H9 (cell line): ENCODE data around the gene ACP3. TPM values are rescaled to one million over a fixed set of nuclear protein-coding genes. Genes with fewer than 3 reads are reported as not detected.

Experiments
- DNase-seq: peaks from one replicate; pipeline ENCODE4 v3.0.0-alpha.2; 2017
- H2AFZ ChIP-seq: one replicate; pipeline ENCODE4 v1.6.1; 2013; ENCODE audit warnings: mild to moderate bottlenecking, low read length, control low read depth, moderate library complexity
- H2AK5ac ChIP-seq: 2 replicates; pipeline ENCODE4 v1.6.1; 2013; ENCODE audit warnings: low read length, control low read depth, mixed read lengths; ENCODE audit not compliant: insufficient read length
- H2BK120ac ChIP-seq: one replicate; pipeline ENCODE4 v1.6.1; 2013; ENCODE audit warnings: low read depth, mild to moderate bottlenecking, low read length, control low read depth, inconsistent platforms; ENCODE audit not compliant: poor library complexity, severe bottlenecking
- H2BK12ac ChIP-seq: 2 replicates; pipeline ENCODE4 v1.6.1; 2013; ENCODE audit warnings: low read length, control low read depth, mixed read lengths, low read depth; ENCODE audit not compliant: insufficient read length
- H2BK15ac ChIP-seq: 2 replicates; pipeline ENCODE4 v1.6.1; 2013; ENCODE audit warnings: low read depth, low read length, control low read depth
- H2BK20ac ChIP-seq: one replicate; pipeline ENCODE4 v1.6.1; 2013; ENCODE audit warnings: low read depth, mild to moderate bottlenecking, low read length, control low read depth, inconsistent platforms; ENCODE audit not compliant: poor library complexity, severe bottlenecking
- H2BK5ac ChIP-seq: 2 replicates; pipeline ENCODE4 v1.6.1; 2013; ENCODE audit warnings: low read length, control low read depth, mixed read lengths; ENCODE audit not compliant: insufficient read length
- H3K14ac ChIP-seq: 2 replicates; pipeline ENCODE4 v1.6.1; 2013; ENCODE audit warnings: low read length, control low read depth; ENCODE audit not compliant: insufficient read depth
- H3K18ac ChIP-seq: 2 replicates; pipeline ENCODE4 v1.6.1; 2013; ENCODE audit warnings: low read depth, mild to moderate bottlenecking, mixed read lengths, low read length, control low read depth; ENCODE audit not compliant: insufficient read length
- H3K23ac ChIP-seq: 2 replicates; pipeline ENCODE4 v1.6.1; 2013; ENCODE audit warnings: low read length, control low read depth, mixed read lengths, low read depth; ENCODE audit not compliant: insufficient read length
- H3K23me2 ChIP-seq: 2 replicates; pipeline ENCODE4 v1.6.1; 2013; ENCODE audit warnings: low read depth, mild to moderate bottlenecking, mixed read lengths, low read length, control low read depth; ENCODE audit not compliant: insufficient read length, poor library complexity, severe bottlenecking
- H3K27ac ChIP-seq: 2 replicates; pipeline ENCODE4 v1.5.1; 2013; ENCODE audit warnings: low read length, control low read depth, mixed read lengths, low read depth; ENCODE audit not compliant: insufficient read length
- H3K27me3 ChIP-seq: 2 replicates; pipeline ENCODE4 v1.6.1; 2013; ENCODE audit warnings: low read length, control low read depth, inconsistent platforms; ENCODE audit not compliant: insufficient read depth
- H3K4ac ChIP-seq: 2 replicates; pipeline ENCODE4 v1.6.1; 2013; ENCODE audit warnings: low read depth, mild to moderate bottlenecking, control low read depth, inconsistent platforms, low read length, moderate library complexity
- H3K4me1 ChIP-seq: 2 replicates; pipeline ENCODE4 v1.6.1; 2013; ENCODE audit warnings: low read length, control low read depth, inconsistent platforms; ENCODE audit not compliant: insufficient read depth
- H3K4me2 ChIP-seq: 2 replicates; pipeline ENCODE4 v1.6.1; 2013; ENCODE audit warnings: low read length, control low read depth, mixed read lengths; ENCODE audit not compliant: insufficient read length, insufficient read depth
- H3K56ac ChIP-seq: 2 replicates; pipeline ENCODE4 v1.6.1; 2013; ENCODE audit warnings: low read depth, mild to moderate bottlenecking, mixed read lengths, low read length, control low read depth; ENCODE audit not compliant: insufficient read length
- H3K79me1 ChIP-seq: 2 replicates; pipeline ENCODE4 v1.6.1; 2013; ENCODE audit warnings: low read depth, mild to moderate bottlenecking, moderate library complexity, low read length, control low read depth, inconsistent platforms; ENCODE audit not compliant: insufficient read depth, poor library complexity, severe bottlenecking
- H3K79me2 ChIP-seq: 2 replicates; pipeline ENCODE4 v1.6.1; 2013; ENCODE audit warnings: low read length, control low read depth, inconsistent platforms; ENCODE audit not compliant: insufficient read depth
- H3K9ac ChIP-seq: 2 replicates; pipeline ENCODE4 v1.6.1; 2013; ENCODE audit warnings: low read length, control low read depth, mixed read lengths; ENCODE audit not compliant: insufficient read length; ENCODE audit errors: extremely low read depth
- H3K9me3 ChIP-seq: one replicate; pipeline ENCODE4 v1.6.1; 2013; ENCODE audit warnings: low read depth, low read length, inconsistent platforms; ENCODE audit not compliant: control insufficient read depth
- H3T11ph ChIP-seq: one replicate; pipeline ENCODE4 v1.6.1; 2013; ENCODE audit warnings: mild to moderate bottlenecking, low read length, control low read depth, inconsistent platforms
- H4K20me1 ChIP-seq: one replicate; pipeline ENCODE4 v1.6.1; 2013; ENCODE audit not compliant: control insufficient read depth, insufficient read length, insufficient read depth
- H4K5ac ChIP-seq: 2 replicates; pipeline ENCODE4 v1.6.1; 2013; ENCODE audit warnings: low read depth, mild to moderate bottlenecking, mixed read lengths, low read length, control low read depth; ENCODE audit not compliant: insufficient read length
- H4K8ac ChIP-seq: replicated peaks from 2 replicates; pipeline ENCODE4 v1.6.1; 2013; ENCODE audit warnings: low read length, control low read depth, mixed read lengths, low read depth; ENCODE audit not compliant: insufficient read length
- H4K91ac ChIP-seq: 2 replicates; pipeline ENCODE4 v1.6.1; 2013; ENCODE audit warnings: low read depth, mild to moderate bottlenecking, moderate library complexity, mixed read lengths, low read length, control low read depth; ENCODE audit not compliant: insufficient read length
- H3K27ac Mint-ChIP-seq, 3 experiments: 2 replicates in 2 of 3; 3 replicates in 1 of 3; pipeline ENCODE4 v1.8.0; 2020 to 2021; ENCODE audit warnings: mixed read lengths in 3 of 3, mild to moderate bottlenecking in 1 of 3, moderate library complexity in 1 of 3
- H3K27me3 Mint-ChIP-seq: 2 replicates; pipeline ENCODE4 v1.8.0; 2021; ENCODE audit warnings: low read depth, mild to moderate bottlenecking, moderate library complexity, mixed read lengths
- H3K36me3 Mint-ChIP-seq, 3 experiments: 2 replicates in 2 of 3; 3 replicates in 1 of 3; pipeline ENCODE4 v1.8.0; 2020 to 2021; ENCODE audit warnings: low read depth in 3 of 3, mixed read lengths in 3 of 3; ENCODE audit not compliant: insufficient read depth in 1 of 3
- H3K4me1 Mint-ChIP-seq, 2 experiments: 2 replicates each; pipeline ENCODE4 v1.8.0; 2020; ENCODE audit warnings: mixed read lengths in 2 of 2
- H3K4me3 Mint-ChIP-seq, 2 experiments: 2 replicates in 1 of 2; 3 replicates in 1 of 2; pipeline ENCODE4 v1.8.0; 2020 to 2021; ENCODE audit warnings: mild to moderate bottlenecking in 2 of 2, mixed read lengths in 2 of 2, moderate library complexity in 1 of 2
- H3K9me3 Mint-ChIP-seq, 2 experiments: 2 replicates in 1 of 2; 3 replicates in 1 of 2; pipeline ENCODE4 v1.8.0; 2020; ENCODE audit warnings: mild to moderate bottlenecking in 2 of 2, mixed read lengths in 2 of 2, moderate library complexity in 1 of 2
- CTCF ChIP-seq: fragments of 200-600 bp; sonication (generic); conservative IDR thresholded peaks from 3 replicates; pipeline ENCODE4 v1.8.0; 2021; ENCODE audit warnings: antibody characterized with exemption, mild to moderate bottlenecking
- WGBS: extraction: QIAGEN DNeasy Blood & Tissue Kit; methylation state at CpG from one replicate; pipeline ENCODE4 v1.1.7; 2013; ENCODE audit warnings: missing lambda C conversion rate, low lambda C conversion rate, mixed read lengths; ENCODE audit not compliant: insufficient read length; ENCODE audit errors: extremely low coverage; 5-methylcytosine and 5-hydroxymethylcytosine counted together
- total RNA-seq: library from RNA; stranded (reverse); gene quantifications from 2 replicates; pipeline ENCODE4 v1.2.1, GENCODE V29; 2021

Gene ACP3
- total RNA-seq, 1 experiment from 2014 or later = 0.17 TPM

GRCh38 chr3:132352556-132353143 is 35.4 kb downstream of the ACP3 start:
- Mint-ChIP-seq H3K36me3 (no peaks in the 10 kb centered on the region), H3K9me3 (no peaks in the 10 kb centered on the region), H3K4me3 (no peak overlapping the region; a peak in 1 of 5 replicates), H3K4me1 (peaks cover 26 to 27% of the 10 kb centered on the region in 2 experiments), H3K27ac (peak overlapping the region in 2 of 3 experiments; percentile 10 to 87; a peak in 3 of 7 replicates), H3K27me3 (no peaks in the 10 kb centered on the region)
- H2BK120ac ChIP-seq = no peak overlapping the region
- H2BK12ac ChIP-seq = no peak overlapping the region
- H3K23me2 ChIP-seq = no peaks in the 10 kb centered on the region
- H3K56ac ChIP-seq = no peak overlapping the region
- no peak overlapping the region for H3K23ac ChIP-seq
- peaks cover 9% of the 10 kb centered on the region; the same call in 1 of the 2 replicates for H3K4me1 ChIP-seq
- no peak overlapping the region for H2BK5ac ChIP-seq
- no peak overlapping the region for H3K9ac ChIP-seq
- no peaks in the 10 kb centered on the region for H4K20me1 ChIP-seq
- H4K91ac ChIP-seq = no peak overlapping the region
- no peak overlapping the region for H3K14ac ChIP-seq
- no peaks in the 10 kb centered on the region for H3K79me1 ChIP-seq
- DNase-seq = peak; percentile 60
- WGBS = no CpG with 5 or more reads among the region's 6 CpGs
- no peak overlapping the region for H2BK20ac ChIP-seq
- no peak overlapping the region for H4K8ac ChIP-seq
- TF ChIP-seq CTCF = peak; percentile 94
- no peak overlapping the region for H3T11ph ChIP-seq
- no peak overlapping the region for H3K18ac ChIP-seq
- H2BK15ac ChIP-seq = no peak overlapping the region
- H3K27ac ChIP-seq = no peak overlapping the region
- no peaks in the 10 kb centered on the region for H3K27me3 ChIP-seq
- H3K4me2 ChIP-seq = no peak overlapping the region
- no peak overlapping the region for H3K4ac ChIP-seq
- no peak overlapping the region for H4K5ac ChIP-seq
- no peaks in the 10 kb centered on the region for H3K9me3 ChIP-seq
- H2AK5ac ChIP-seq = no peak overlapping the region
- no peak overlapping the region for H2AFZ ChIP-seq
- no peaks in the 10 kb centered on the region for H3K79me2 ChIP-seq
